RWPE2 (cell line): ENCODE results near the gene FAM53B.

Experiments
- ATAC-seq: fragments of 200-7000 bp; cut with Tn5 transposase; 3 replicates; pipeline ENCODE4 v1.9.1; 2021; ENCODE audit warnings: low read depth
- DNase-seq: peaks from one replicate; pipeline ENCODE4 v3.0.0-alpha.2; 2020; ENCODE audit warnings: low spot score
- H3K27ac ChIP-seq: fragments of 450-650 bp; 2 replicates; pipeline ENCODE4 v1.5.1; 2017; ENCODE audit warnings: mild to moderate bottlenecking; ENCODE audit not compliant: poor library complexity, severe bottlenecking
- H3K27me3 ChIP-seq: fragments of 250-450 bp; sonication (Bioruptor Pico); 2 replicates; pipeline ENCODE4 v1.5.1; 2021; ENCODE audit warnings: mild to moderate bottlenecking, moderate library complexity; ENCODE audit not compliant: insufficient read depth, poor library complexity, severe bottlenecking
- H3K36me3 ChIP-seq: fragments of 250-450 bp; sonication (Bioruptor Pico); 2 replicates; pipeline ENCODE4 v1.5.1; 2020; ENCODE audit warnings: low read depth, mild to moderate bottlenecking, moderate library complexity
- H3K4me1 ChIP-seq: fragments of 250-450 bp; sonication (Bioruptor Pico); 2 replicates; pipeline ENCODE4 v1.5.1; 2021; ENCODE audit warnings: mild to moderate bottlenecking, moderate library complexity; ENCODE audit not compliant: insufficient read depth, poor library complexity, severe bottlenecking
- H3K4me3 ChIP-seq: fragments of 250-450 bp; sonication (Bioruptor Pico); 2 replicates; pipeline ENCODE4 v1.5.1; 2021; ENCODE audit warnings: mild to moderate bottlenecking, moderate library complexity; ENCODE audit not compliant: severe bottlenecking
- H3K9me3 ChIP-seq: fragments of 250-450 bp; sonication (Bioruptor Pico); 2 replicates; pipeline ENCODE4 v1.5.1; 2021; ENCODE audit warnings: mild to moderate bottlenecking, moderate library complexity; ENCODE audit not compliant: severe bottlenecking
- CTCF ChIP-seq: fragments of 450-650 bp; IDR thresholded peaks from one replicate; pipeline ENCODE4 v1.5.1; 2017; ENCODE audit warnings: mild to moderate bottlenecking, moderate library complexity; ENCODE audit not compliant: poor library complexity, severe bottlenecking

Gene FAM53B

GRCh38 chr10:124600051-124600880, 143.9 kb downstream of the FAM53B start:
- TF ChIP-seq CTCF = no peak
- H3K9me3 ChIP-seq = no peaks in the 10 kb centered on the region
- no peaks in the 10 kb centered on the region for H3K27me3 ChIP-seq
- H3K4me3 ChIP-seq = no peak overlapping the region
- no peaks in the 10 kb centered on the region for H3K4me1 ChIP-seq
- ATAC-seq (no peak), DNase-seq (no peak)
- H3K36me3 ChIP-seq = no peaks in the 10 kb centered on the region
- H3K27ac ChIP-seq = no peak overlapping the region

GRCh38 chr10:124599588-124600050, 144.6 kb downstream of the FAM53B start:
- Histone ChIP-seq H3K9me3 (no peaks in the 10 kb centered on the region), H3K4me1 (no peaks in the 10 kb centered on the region), H3K36me3 (no peaks in the 10 kb centered on the region), H3K4me3 (no peak overlapping the region), H3K27me3 (no peaks in the 10 kb centered on the region), H3K27ac (no peak overlapping the region)
- DNase-seq = no peak
- TF ChIP-seq CTCF = no peak
- ATAC-seq = no peak

GRCh38 chr10:124598773-124599587, 145.2 kb downstream of the FAM53B start:
- H3K36me3 ChIP-seq = no peaks in the 10 kb centered on the region
- TF ChIP-seq CTCF = no peak
- DNase-seq = no peak
- no peaks in the 10 kb centered on the region for H3K9me3 ChIP-seq
- no peaks in the 10 kb centered on the region for H3K4me1 ChIP-seq
- no peak for ATAC-seq
- H3K27ac ChIP-seq = no peak overlapping the region
- H3K4me3 ChIP-seq = no peak overlapping the region
- no peaks in the 10 kb centered on the region for H3K27me3 ChIP-seq

- no peaks in the 10 kb centered on the region for H3K36me3 ChIP-seq
- H3K27ac ChIP-seq = no peak overlapping the region
- no peaks in the 10 kb centered on the region for H3K27me3 ChIP-seq
- DNase-seq = no peak
- no peaks in the 10 kb centered on the region for H3K9me3 ChIP-seq
- H3K4me3 ChIP-seq = no peak overlapping the region
- no peaks in the 10 kb centered on the region for H3K4me1 ChIP-seq
- TF ChIP-seq CTCF = no peak
- no peak for ATAC-seq
These were observed 146.0 kb downstream of the FAM53B start for GRCh38 chr10:124598196-124598595.

- no peaks in the 10 kb centered on the region for H3K4me1 ChIP-seq
- no peak for TF ChIP-seq CTCF
- no peak overlapping the region for H3K4me3 ChIP-seq
- ATAC-seq (no peak), DNase-seq (no peak)
- no peaks in the 10 kb centered on the region for H3K27me3 ChIP-seq
- no peak overlapping the region for H3K27ac ChIP-seq
- H3K9me3 ChIP-seq = no peaks in the 10 kb centered on the region
- no peaks in the 10 kb centered on the region for H3K36me3 ChIP-seq
These were observed 146.4 kb downstream of the FAM53B start for GRCh38 chr10:124597846-124598165.
